Adrenal gland (tissue), 12 donors: Measurements from ENCODE around the gene ELN. TPM values are rescaled to one million over a fixed set of nuclear protein-coding genes. Genes with fewer than 3 reads are reported as not detected.

Experiments
- DNase-seq, 7 donors: peaks; one replicate each; pipeline ENCODE4 v3.0.0-alpha.2; 2019 to 2020
- H3K27ac ChIP-seq, 5 donors: fragments of 200-600 bp; sonication (generic) in 4 of 5; 1 replicate in 3 of 5; 2 replicates in 2 of 5; pipeline versions ENCODE4 v1.5.1 to v1.8.0; 2016 to 2020; ENCODE audit warnings: mild to moderate bottlenecking in 1 of 5
- H3K27me3 ChIP-seq: fragments of 200-600 bp; 2 replicates; pipeline ENCODE4 v1.8.0; 2021
- H3K36me3 ChIP-seq, 2 donors: fragments of 200-600 bp; replicated peaks in 1 of 2; 1 replicate in 1 of 2; 2 replicates in 1 of 2; pipeline versions ENCODE4 v1.5.1 to v1.8.0; 2018 to 2022
- H3K4me1 ChIP-seq, 2 donors: fragments of 200-600 bp; replicated peaks in 1 of 2; 1 replicate in 1 of 2; 2 replicates in 1 of 2; pipeline versions ENCODE4 v1.5.1 to v1.8.0; 2018 to 2021
- H3K4me3 ChIP-seq, 4 donors: fragments of 200-600 bp; sonication (generic) in 3 of 4; one replicate each; pipeline ENCODE4 v1.5.1; 2016 to 2018
- H3K9me3 ChIP-seq, 3 donors: fragments of 200-600 bp; sonication (generic) in 1 of 3; replicated peaks in 1 of 3; 1 replicate in 2 of 3; 2 replicates in 1 of 3; pipeline versions ENCODE4 v1.5.1 to v1.8.0; 2016 to 2021
- CTCF ChIP-seq, 6 experiments: fragments of 450-650 bp in 4 of 6; fragments of 200-600 bp in 2 of 6; sonication (generic) in 1 of 6; IDR thresholded peaks; 1 replicate in 5 of 6; 2 replicates in 1 of 6; pipeline versions ENCODE4 v1.5.1 to v1.8.0; 2016 to 2021; ENCODE audit warnings: antibody characterized with exemption in 6 of 6, mild to moderate bottlenecking in 2 of 6, moderate library complexity in 1 of 6
- POLR2A ChIP-seq, 2 donors: fragments of 450-650 bp; IDR thresholded peaks; one replicate each; pipeline ENCODE4 v1.6.1; 2017; ENCODE audit warnings: antibody characterized with exemption in 2 of 2, mild to moderate bottlenecking in 2 of 2, moderate library complexity in 1 of 2
- WGBS, 4 donors: extraction: QIAGEN DNeasy Blood & Tissue Kit in 2 of 4; methylation state at CpG; one replicate each; pipeline versions ENCODE4 v1.1.5 to v1.1.7; 2013 to 2017; 5-methylcytosine and 5-hydroxymethylcytosine counted together
- intact Hi-C, 2 donors: fragments of 100-400 bp; cut with DNase I; formaldehyde crosslinking; loops; one replicate each; pipeline versions ENCODE4 v1.14.1 to v1.15.0; 2022 to 2023
- polyA plus RNA-seq, 3 donors: library from polyadenylated mRNA; stranded (reverse); fragments of 200-250 nt in 2 of 3; fragments of 350-450 nt in 1 of 3; fragmentation: Illumina TruSeq in 1 of 3; extraction: RNeasy Lipid Tissue Mini Kit (QIAGEN cat#74804) in 1 of 3; gene quantifications; one replicate each; pipeline ENCODE4 v1.2.3, GENCODE V29; 2013 to 2014
- total RNA-seq, 9 donors: library from RNA; depleted of rRNA in 4 of 9; stranded (reverse); fragments of >200 nt in 4 of 9; fragments of 120-200 nt in 1 of 9; fragmentation: NEBNext Ultra II Directional in 1 of 9; extraction: Animal tissue kit (Norgen Biotek cat#: 25700) in 1 of 9; gene quantifications; one replicate each; pipeline versions ENCODE4 v1.1.0 to v1.2.4, GENCODE V29; 2013 to 2023
- donor health status: healthy with polysubstance abuse.
- donor health status: Bipolar disorder and iron deficiency.
- donor health status: DM: yes; HTN: yes; CAD: no.
- donor health status: DM: no; HTN: no; CAD: no.
- donor health status: DM: no; HTN: no; CAD: no.
- donor health status: DM: yes; HTN: yes; CAD: no.

Gene ELN
- total and polyA plus RNA-seq, 12 donors = 4.6 to 107 (median 15.9) TPM

- Histone ChIP-seq H3K4me3 (no peak overlapping the region), H3K27me3 (peaks cover 9% of the 10 kb centered on the region), H3K9me3 (no peaks in the 10 kb centered on the region), H3K27ac (no peak overlapping the region), H3K36me3 (no peaks in the 10 kb centered on the region), H3K4me1 (peaks cover 0 to 9% of the 10 kb centered on the region in 2 donors)
- no peak for DNase-seq
- WGBS, 4 donors = 87 to 91% (median 89%) methylated on average over 9 of the region's 9 CpGs
- TF ChIP-seq CTCF (IDR thresholded peaks at IDR 0.05) (no peak), POLR2A (IDR thresholded peaks at IDR 0.05) (no peak)
- intact Hi-C loops = loop anchor here in 1 of 2 donors (5.0 kb wide), 1 partner anchor 153 kb away; no protein-coding TSS in a partner anchor
Observed at GRCh38 chr7:74020390-74020789, 7.6 kb upstream of the ELN start.

- Histone ChIP-seq H3K27ac (no peak overlapping the region), H3K36me3 (no peaks in the 10 kb centered on the region), H3K4me1 (peaks cover 0 to 14% of the 10 kb centered on the region in 2 donors), H3K4me3 (no peak overlapping the region), H3K27me3 (peaks cover 9% of the 10 kb centered on the region), H3K9me3 (no peaks in the 10 kb centered on the region)
- WGBS, 4 donors = 68 to 79% (median 74%) methylated on average over 18 to 26 of the region's 26 CpGs
- TF ChIP-seq CTCF (IDR thresholded peaks at IDR 0.05) (no peak), POLR2A (IDR thresholded peaks at IDR 0.05) (no peak)
- DNase-seq = no peak
- intact Hi-C loops = loop anchor here in 1 of 2 donors (5.0 kb wide), 1 partner anchor 154 kb away; no protein-coding TSS in a partner anchor
Observed at GRCh38 chr7:74021546-74022320, 6.2 kb upstream of the ELN start.

GRCh38 chr7:74022507-74022906 is 5.5 kb upstream of the ELN start:
- no peaks in the 10 kb centered on the region for H3K36me3 ChIP-seq
- intact Hi-C loops = loop anchor here in 1 of 2 donors (5.0 kb wide), 1 partner anchor 155 kb away; no protein-coding TSS in a partner anchor
- H3K27me3 ChIP-seq = peaks cover 9% of the 10 kb centered on the region
- H3K9me3 ChIP-seq = no peaks in the 10 kb centered on the region
- peak overlapping the region in 1 of 5 donors; percentile 3 for H3K27ac ChIP-seq
- TF ChIP-seq POLR2A (IDR thresholded peaks at IDR 0.05) (no peak), CTCF (IDR thresholded peaks at IDR 0.05) (no peak)
- H3K4me1 ChIP-seq = peaks cover 0 to 17% of the 10 kb centered on the region in 2 donors
- no peak for DNase-seq
- no peak overlapping the region for H3K4me3 ChIP-seq
- 65 to 79% (median 78%) methylated on average over 6 to 7 of the region's 7 CpGs for WGBS, 4 donors

- H3K4me1 ChIP-seq = peaks cover 0 to 17% of the 10 kb centered on the region in 2 donors
- TF ChIP-seq POLR2A (IDR thresholded peaks at IDR 0.05) (no peak), CTCF (IDR thresholded peaks at IDR 0.05) (no peak)
- H3K36me3 ChIP-seq = no peaks in the 10 kb centered on the region
- no peak overlapping the region for H3K4me3 ChIP-seq
- peak overlapping the region in 1 of 5 donors; percentile 44 for H3K27ac ChIP-seq
- DNase-seq = peak in 5 of 7 donors; percentile 37 to 82 (median 46)
- 10 to 23% (median 21%) methylated on average over 7 to 12 of the region's 12 CpGs for WGBS, 4 donors
- H3K27me3 ChIP-seq = peaks cover 9% of the 10 kb centered on the region
- H3K9me3 ChIP-seq = no peaks in the 10 kb centered on the region
- intact Hi-C loops = loop anchor here in 1 of 2 donors (5.0 kb wide), 1 partner anchor 156 kb away; no protein-coding TSS in a partner anchor
Observed at GRCh38 chr7:74023092-74023536, 4.9 kb upstream of the ELN start.
